HG02884 (cell line): Measurements from ENCODE around the gene LGALS7.
A peak's percentile ranks its signal among the peaks of the same experiment; 100 is the strongest.
"Not testable (repeated sequence)": the region's sequence is repeated elsewhere in the genome, so short reads cannot be mapped to it uniquely, and the experiment has no call there.

Source experiments
- ATAC-seq: cut with Tn5 transposase; IDR thresholded peaks from one replicate; pipeline ENCODE4 v1.9.1; 2021; ENCODE audit warnings: mild to moderate bottlenecking, moderate library complexity; ENCODE audit not compliant: unreplicated experiment

The LGALS7 gene

GRCh38 chr19:38774181-38774950 is 1.0 kb upstream of the LGALS7 start:
- ATAC-seq: no peak

- not testable (repeated sequence) for ATAC-seq
Observed at GRCh38 chr19:38771569-38771968, 1.7 kb downstream of the LGALS7 start.

GRCh38 chr19:38770949-38771275 is 2.4 kb downstream of the LGALS7 start:
- ATAC-seq: peak; percentile 57

- ATAC-seq: peak; percentile 27
Observed at GRCh38 chr19:38770228-38770948, 2.9 kb downstream of the LGALS7 start.

GRCh38 chr19:38769635-38770211 is 3.6 kb downstream of the LGALS7 start:
- ATAC-seq: no peak

GRCh38 chr19:38766276-38767047 is 6.9 kb downstream of the LGALS7 start:
- no peak for ATAC-seq

- no peak for ATAC-seq
Observed at GRCh38 chr19:38765214-38765613, 8.1 kb downstream of the LGALS7 start.

- ATAC-seq: no peak
Observed at GRCh38 chr19:38763795-38764220, 9.5 kb downstream of the LGALS7 start.

GRCh38 chr19:38761884-38762389 is 11.4 kb downstream of the LGALS7 start:
- not testable (repeated sequence) for ATAC-seq

- not testable (repeated sequence) for ATAC-seq
Observed at GRCh38 chr19:38760805-38761517, 12.4 kb downstream of the LGALS7 start.

GRCh38 chr19:38759590-38760003 is 13.7 kb downstream of the LGALS7 start:
- no peak for ATAC-seq

GRCh38 chr19:38754196-38754595 is 19.1 kb downstream of the LGALS7 start:
- ATAC-seq: not testable (repeated sequence)

GRCh38 chr19:38753783-38754182 is 19.5 kb downstream of the LGALS7 start:
- ATAC-seq: not testable (repeated sequence)

GRCh38 chr19:38745316-38745715 is 28.0 kb downstream of the LGALS7 start:
- no peak for ATAC-seq

GRCh38 chr19:38744874-38745273 is 28.4 kb downstream of the LGALS7 start:
- no peak for ATAC-seq

- no peak for ATAC-seq
Observed at GRCh38 chr19:38744298-38744681, 29.0 kb downstream of the LGALS7 start, which contains the start of gene CAPN12. Gene CAPN12, minus strand, starts transcription at chr19:38744474. Its CDS starts 309 bp downstream, at chr19:38744165.

GRCh38 chr19:38743394-38744297 is 29.7 kb downstream of the LGALS7 start:
- ATAC-seq: no peak

GRCh38 chr19:38742906-38743305 is 30.4 kb downstream of the LGALS7 start:
- no peak for ATAC-seq

- ATAC-seq: no peak
Observed at GRCh38 chr19:38742296-38742695, 31.0 kb downstream of the LGALS7 start.
